Measurements from ENCODE around the gene TAS2R38.

TAS2R38 gene

GRCh38 chr7:141949451-141949850 is 24.1 kb downstream of the TAS2R38 start:
- Mint-ChIP-seq H3K4me1 (no peaks in the 10 kb centered on the region), H3K27ac (no peak overlapping the region)

GRCh38 chr7:141949021-141949420 is 24.6 kb downstream of the TAS2R38 start:
- Mint-ChIP-seq H3K27me3 (peaks cover 3% of the 10 kb centered on the region), H3K4me1 (no peaks in the 10 kb centered on the region), H3K4me3 (no peak overlapping the region), H3K9me3 (no peaks in the 10 kb centered on the region), H3K36me3 (no peaks in the 10 kb centered on the region), H3K27ac (no peak overlapping the region)

More at GRCh38 chr7:141949451-141949850, 24.1 kb downstream of the TAS2R38 start:
- no peaks in the 10 kb centered on the region for H3K9me3 Mint-ChIP-seq
- H3K4me3 Mint-ChIP-seq, result no peak overlapping the region
- no peaks in the 10 kb centered on the region for H3K36me3 Mint-ChIP-seq
- H3K27me3 Mint-ChIP-seq, result peaks cover 6% of the 10 kb centered on the region

GRCh38 chr7:141946796-141947195 is 26.8 kb downstream of the TAS2R38 start, which contains the start of gene CLEC5A:
Gene CLEC5A (minus strand): TSS chr7:141946974. CDS start chr7:141946292, 682 bp downstream.
- H3K27ac Mint-ChIP-seq, result no peak within 1 kb of the TSS
- no peaks in the 10 kb centered on the region for H3K36me3 Mint-ChIP-seq
- peaks cover 3% of the 10 kb centered on the region for H3K27me3 Mint-ChIP-seq
- H3K4me3 Mint-ChIP-seq, result no peak within 1 kb of the TSS
- H3K9me3 Mint-ChIP-seq, result peaks cover 4% of the 10 kb centered on the region
- H3K4me1 Mint-ChIP-seq, result no peaks in the 10 kb centered on the region

GRCh38 chr7:141945356-141945755 is 28.2 kb downstream of the TAS2R38 start:
- Mint-ChIP-seq H3K9me3 (peaks cover 13% of the 10 kb centered on the region), H3K27ac (no peak overlapping the region), H3K36me3 (peaks cover 1% of the 10 kb centered on the region), H3K27me3 (peaks cover 4% of the 10 kb centered on the region), H3K4me3 (no peak overlapping the region), H3K4me1 (no peaks in the 10 kb centered on the region)

GRCh38 chr7:141944811-141945210 is 28.8 kb downstream of the TAS2R38 start:
- H3K4me3 Mint-ChIP-seq, result no peak overlapping the region
- no peak overlapping the region for H3K27ac Mint-ChIP-seq
- peaks cover 4% of the 10 kb centered on the region for H3K27me3 Mint-ChIP-seq
- H3K36me3 Mint-ChIP-seq, result peaks cover 5% of the 10 kb centered on the region
- no peaks in the 10 kb centered on the region for H3K4me1 Mint-ChIP-seq
- H3K9me3 Mint-ChIP-seq, result peaks cover 18% of the 10 kb centered on the region

GRCh38 chr7:141943846-141944245 is 29.7 kb downstream of the TAS2R38 start:
- Mint-ChIP-seq H3K4me3 (no peak overlapping the region), H3K9me3 (peaks cover 27% of the 10 kb centered on the region), H3K36me3 (peaks cover 5% of the 10 kb centered on the region), H3K27ac (no peak overlapping the region), H3K27me3 (peaks cover 4% of the 10 kb centered on the region), H3K4me1 (no peaks in the 10 kb centered on the region)

- Mint-ChIP-seq H3K36me3 (peaks cover 5% of the 10 kb centered on the region), H3K9me3 (peaks cover 30% of the 10 kb centered on the region), H3K27ac (no peak overlapping the region), H3K4me1 (no peaks in the 10 kb centered on the region), H3K4me3 (no peak overlapping the region), H3K27me3 (peaks cover 3% of the 10 kb centered on the region)
These were observed 32.5 kb downstream of the TAS2R38 start for GRCh38 chr7:141941075-141941474.

GRCh38 chr7:141930211-141930610 is 43.4 kb downstream of the TAS2R38 start:
- Mint-ChIP-seq H3K36me3 (peaks cover 2% of the 10 kb centered on the region), H3K4me3 (no peak overlapping the region), H3K9me3 (peaks cover 6% of the 10 kb centered on the region), H3K27ac (no peak overlapping the region), H3K4me1 (no peaks in the 10 kb centered on the region), H3K27me3 (peaks cover 9% of the 10 kb centered on the region)

GRCh38 chr7:141928845-141929195 is 44.8 kb downstream of the TAS2R38 start:
- peaks cover 2% of the 10 kb centered on the region for H3K36me3 Mint-ChIP-seq
- no peak overlapping the region for H3K27ac Mint-ChIP-seq
- peaks cover 6% of the 10 kb centered on the region for H3K27me3 Mint-ChIP-seq
- H3K4me1 Mint-ChIP-seq, result no peaks in the 10 kb centered on the region
- H3K4me3 Mint-ChIP-seq, result no peak overlapping the region
- H3K9me3 Mint-ChIP-seq, result peaks cover 6% of the 10 kb centered on the region

- Mint-ChIP-seq H3K4me3 (no peak overlapping the region), H3K4me1 (no peaks in the 10 kb centered on the region), H3K36me3 (peaks cover 2% of the 10 kb centered on the region), H3K9me3 (peaks cover 6% of the 10 kb centered on the region), H3K27me3 (peaks cover 6% of the 10 kb centered on the region), H3K27ac (no peak overlapping the region)
These were observed 45.3 kb downstream of the TAS2R38 start for GRCh38 chr7:141928146-141928844.

All from activated naive CD4-positive, alpha-beta T cell treated with anti-CD3 and anti-CD28 coated beads, Interleukin-2, amount 50 U/mL, for 24 hours (primary cell).